Measurements from ENCODE around the gene TEN1. TPM values are rescaled to one million over a fixed set of nuclear protein-coding genes. Genes with fewer than 3 reads are reported as not detected.

Gene TEN1
- total RNA-seq, 2 donors from 2014 or later = 6.0 to 8.1 TPM

DNA sequence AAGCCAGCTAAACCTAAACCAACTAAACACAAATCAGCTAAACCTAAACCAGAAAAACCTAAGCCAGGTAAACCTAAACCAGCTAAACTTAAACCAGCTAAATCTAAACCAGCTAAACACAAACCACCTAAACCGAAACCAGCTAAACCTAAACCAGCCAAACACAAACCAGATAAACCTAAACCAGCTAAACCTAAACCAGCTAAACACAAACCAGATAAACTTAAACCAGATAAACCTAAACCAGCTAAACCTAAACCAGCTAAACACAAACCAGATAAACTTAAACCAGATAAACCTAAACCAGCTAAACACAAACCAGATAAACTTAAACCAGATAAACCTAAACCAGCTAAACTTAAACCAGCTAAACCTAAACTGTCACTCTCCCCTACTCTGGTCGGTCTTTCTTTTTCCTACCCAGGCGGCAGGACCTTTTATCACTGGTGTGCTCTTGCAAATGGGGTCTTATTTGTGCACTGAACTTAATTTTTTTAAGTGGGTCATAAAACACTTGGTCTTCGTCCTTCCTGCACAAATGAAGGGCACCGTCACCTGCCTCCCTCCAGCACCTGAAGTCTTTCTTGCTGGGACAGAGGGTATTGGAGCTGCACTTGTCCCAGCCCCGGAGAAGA lies 40.9 kb downstream of the TEN1 start:
- DNase-seq (ENCODE audit: low spot score) (no peak), ATAC-seq (ENCODE audit: insufficient number of reproducible peaks, low FRiP score, low read depth) (no peak)
- Histone ChIP-seq H3K4me3 (no peak overlapping the region), H3K27me3 (replicated peaks; ENCODE audit: insufficient read depth) (no peaks in the 10 kb centered on the region), H3K36me3 (no peaks in the 10 kb centered on the region), H3K9me3 (no peaks in the 10 kb centered on the region), H3K27ac (no peak overlapping the region), H3K4me1 (ENCODE audit: control insufficient read depth in 1 of 2, low read depth in 2 of 2) (no peaks in the 10 kb centered on the region)
- TF ChIP-seq, protein P1, sequence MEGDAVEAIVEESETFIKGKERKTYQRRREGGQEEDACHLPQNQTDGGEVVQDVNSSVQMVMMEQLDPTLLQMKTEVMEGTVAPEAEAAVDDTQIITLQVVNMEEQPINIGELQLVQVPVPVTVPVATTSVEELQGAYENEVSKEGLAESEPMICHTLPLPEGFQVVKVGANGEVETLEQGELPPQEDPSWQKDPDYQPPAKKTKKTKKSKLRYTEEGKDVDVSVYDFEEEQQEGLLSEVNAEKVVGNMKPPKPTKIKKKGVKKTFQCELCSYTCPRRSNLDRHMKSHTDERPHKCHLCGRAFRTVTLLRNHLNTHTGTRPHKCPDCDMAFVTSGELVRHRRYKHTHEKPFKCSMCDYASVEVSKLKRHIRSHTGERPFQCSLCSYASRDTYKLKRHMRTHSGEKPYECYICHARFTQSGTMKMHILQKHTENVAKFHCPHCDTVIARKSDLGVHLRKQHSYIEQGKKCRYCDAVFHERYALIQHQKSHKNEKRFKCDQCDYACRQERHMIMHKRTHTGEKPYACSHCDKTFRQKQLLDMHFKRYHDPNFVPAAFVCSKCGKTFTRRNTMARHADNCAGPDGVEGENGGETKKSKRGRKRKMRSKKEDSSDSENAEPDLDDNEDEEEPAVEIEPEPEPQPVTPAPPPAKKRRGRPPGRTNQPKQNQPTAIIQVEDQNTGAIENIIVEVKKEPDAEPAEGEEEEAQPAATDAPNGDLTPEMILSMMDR (IDR thresholded peaks at IDR 0.05) = no peak

DNA sequence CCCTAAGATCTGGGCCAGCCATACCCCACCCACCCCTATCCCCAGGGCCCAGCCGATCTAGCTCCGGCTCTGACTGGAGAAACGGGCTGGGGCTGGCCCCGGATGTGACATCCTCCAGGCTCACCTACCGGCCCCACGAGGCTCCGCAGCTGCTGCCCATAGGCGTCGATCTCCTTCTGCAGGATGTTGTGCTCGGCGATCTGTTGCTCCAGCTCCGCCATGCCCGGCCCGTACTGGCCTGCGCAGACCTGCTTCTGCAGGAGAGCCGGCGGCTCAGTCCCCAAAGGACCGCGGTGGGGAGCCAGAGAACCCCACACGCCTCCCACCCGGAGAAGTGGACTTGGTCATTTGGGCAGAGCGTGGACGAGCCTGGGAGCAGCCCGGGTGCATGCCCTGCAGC lies 43.2 kb downstream of the TEN1 start:
- TF ChIP-seq, protein P1 (IDR thresholded peaks at IDR 0.05) = no peak
- Histone ChIP-seq H3K9me3 (no peaks in the 10 kb centered on the region), H3K36me3 (no peaks in the 10 kb centered on the region), H3K4me3 (no peak overlapping the region), H3K27me3 (replicated peaks; ENCODE audit: insufficient read depth) (no peaks in the 10 kb centered on the region), H3K27ac (no peak overlapping the region), H3K4me1 (ENCODE audit: control insufficient read depth in 1 of 2, low read depth in 2 of 2) (no peaks in the 10 kb centered on the region)
- ATAC-seq (ENCODE audit: insufficient number of reproducible peaks, low FRiP score, low read depth) (no peak), DNase-seq (ENCODE audit: low spot score) (no peak)

DNA sequence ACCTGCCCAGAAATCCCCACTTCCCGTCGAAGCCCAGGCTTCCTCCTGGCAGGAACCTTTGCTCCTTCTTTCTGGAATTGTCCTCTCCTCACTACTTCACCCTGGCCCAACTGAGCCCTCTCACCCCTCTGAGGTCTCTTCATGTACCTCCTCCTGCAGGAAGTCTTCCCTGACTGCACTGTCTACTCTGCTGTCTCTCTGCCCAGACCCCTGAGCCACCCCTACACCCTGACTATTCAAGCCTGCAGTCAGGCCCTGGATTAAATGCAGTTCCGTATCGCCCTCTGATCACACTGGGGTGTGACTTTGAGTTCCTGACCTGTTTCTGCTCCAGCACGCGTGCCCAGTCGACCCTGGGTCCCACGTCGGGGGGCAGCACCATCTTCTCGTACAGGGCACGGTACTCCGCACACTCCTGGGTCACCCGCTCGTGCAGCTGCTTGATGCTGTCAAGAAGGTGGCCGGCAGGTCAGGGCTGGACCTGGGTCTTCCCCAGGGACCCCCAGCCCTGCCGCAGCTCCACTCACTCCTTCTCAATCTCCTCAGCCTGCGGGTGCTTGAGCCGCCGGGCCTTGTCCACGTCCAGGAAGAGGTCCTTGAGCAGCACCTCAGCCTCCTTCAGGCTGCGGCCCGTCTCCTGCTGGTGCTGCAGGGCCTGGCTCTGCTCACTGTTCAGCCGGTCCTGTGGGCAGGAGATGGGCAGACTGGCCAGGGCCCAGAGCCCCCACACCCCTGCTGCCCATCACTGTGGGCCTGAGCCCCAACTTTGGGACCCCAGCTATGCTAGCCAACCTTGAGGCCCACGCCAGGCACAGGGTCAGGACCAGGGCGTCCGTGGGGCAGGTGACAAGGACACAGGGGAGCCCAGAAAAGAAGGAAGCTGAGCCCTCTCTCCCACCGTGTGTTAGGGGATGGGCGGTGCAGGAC lies 44.2 kb downstream of the TEN1 start:
- no peak for ATAC-seq (ENCODE audit: insufficient number of reproducible peaks, low FRiP score, low read depth)

DNA sequence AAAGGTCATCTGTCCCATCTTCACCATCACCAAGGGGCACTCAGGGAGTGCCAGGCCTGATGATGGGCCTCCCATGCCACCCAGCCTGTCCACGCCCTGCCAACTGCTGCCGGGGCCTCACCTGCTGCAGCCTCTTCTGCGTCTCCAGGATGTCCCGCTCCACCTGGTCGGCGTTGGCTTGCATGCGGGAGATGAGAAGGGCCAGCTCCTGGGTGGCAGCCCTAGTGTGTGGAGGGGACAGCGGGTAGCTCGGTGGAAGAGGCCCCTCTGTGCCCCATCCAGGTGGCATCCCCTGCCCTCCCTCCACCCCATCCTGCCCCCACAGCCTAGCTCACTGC lies 44.8 kb downstream of the TEN1 start:
- TF ChIP-seq, protein P1 (IDR thresholded peaks at IDR 0.05) = no peak
- Histone ChIP-seq H3K4me1 (ENCODE audit: control insufficient read depth in 1 of 2, low read depth in 2 of 2) (no peaks in the 10 kb centered on the region), H3K36me3 (no peaks in the 10 kb centered on the region), H3K27me3 (replicated peaks; ENCODE audit: insufficient read depth) (no peaks in the 10 kb centered on the region), H3K9me3 (no peaks in the 10 kb centered on the region), H3K27ac (no peak overlapping the region), H3K4me3 (no peak overlapping the region)
- ATAC-seq (ENCODE audit: insufficient number of reproducible peaks, low FRiP score, low read depth) = no peak
- no peak for DNase-seq (ENCODE audit: low spot score)

More for the DNA sequence above, 44.2 kb downstream of the TEN1 start:
- Histone ChIP-seq H3K9me3 (no peaks in the 10 kb centered on the region), H3K27me3 (replicated peaks; ENCODE audit: insufficient read depth) (no peaks in the 10 kb centered on the region), H3K4me3 (no peak overlapping the region), H3K27ac (no peak overlapping the region), H3K4me1 (ENCODE audit: control insufficient read depth in 1 of 2, low read depth in 2 of 2) (no peaks in the 10 kb centered on the region), H3K36me3 (no peaks in the 10 kb centered on the region)
- no peak for DNase-seq (ENCODE audit: low spot score)
- TF ChIP-seq, protein P1 (IDR thresholded peaks at IDR 0.05) = no peak

DNA sequence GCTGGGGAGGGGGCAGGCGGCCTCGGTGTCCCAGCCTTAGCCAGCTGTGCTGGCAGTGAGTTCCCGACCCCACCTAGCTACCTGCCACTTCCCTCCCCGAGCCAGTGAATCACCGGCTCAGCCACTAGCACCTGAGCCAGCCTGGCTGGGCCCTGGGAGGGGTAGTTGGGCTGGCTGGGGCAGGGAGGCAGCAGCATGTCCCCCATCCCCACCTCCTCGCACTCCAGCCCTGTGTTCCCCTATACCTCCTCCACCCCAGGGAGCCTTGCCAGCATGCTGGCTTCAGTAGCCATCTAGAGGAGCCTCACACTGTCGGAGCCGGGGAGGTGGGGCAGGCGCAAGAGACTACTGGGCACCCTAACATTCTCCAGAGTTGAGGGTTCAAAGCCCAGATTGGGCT lies 45.3 kb downstream of the TEN1 start:
- Histone ChIP-seq H3K27ac (no peak overlapping the region), H3K36me3 (no peaks in the 10 kb centered on the region), H3K4me1 (ENCODE audit: control insufficient read depth in 1 of 2, low read depth in 2 of 2) (no peaks in the 10 kb centered on the region), H3K4me3 (no peak overlapping the region), H3K9me3 (no peaks in the 10 kb centered on the region), H3K27me3 (replicated peaks; ENCODE audit: insufficient read depth) (no peaks in the 10 kb centered on the region)
- no peak for DNase-seq (ENCODE audit: low spot score)
- TF ChIP-seq, protein P1 (IDR thresholded peaks at IDR 0.05) = no peak
- no peak for ATAC-seq (ENCODE audit: insufficient number of reproducible peaks, low FRiP score, low read depth)

All from thoracic aorta (tissue), 2 donors.